ENCODE data around the gene SAXO1.

Gene SAXO1

GRCh38 chr9:19048966-19049916 lies 16.2 kb upstream of the SAXO1 start, which contains the start of gene RRAGA:
TSS of gene RRAGA (plus strand) at chr9:19049427. CDS start at chr9:19049660, 233 bp downstream.
- TF ChIP-seq, protein P1, sequence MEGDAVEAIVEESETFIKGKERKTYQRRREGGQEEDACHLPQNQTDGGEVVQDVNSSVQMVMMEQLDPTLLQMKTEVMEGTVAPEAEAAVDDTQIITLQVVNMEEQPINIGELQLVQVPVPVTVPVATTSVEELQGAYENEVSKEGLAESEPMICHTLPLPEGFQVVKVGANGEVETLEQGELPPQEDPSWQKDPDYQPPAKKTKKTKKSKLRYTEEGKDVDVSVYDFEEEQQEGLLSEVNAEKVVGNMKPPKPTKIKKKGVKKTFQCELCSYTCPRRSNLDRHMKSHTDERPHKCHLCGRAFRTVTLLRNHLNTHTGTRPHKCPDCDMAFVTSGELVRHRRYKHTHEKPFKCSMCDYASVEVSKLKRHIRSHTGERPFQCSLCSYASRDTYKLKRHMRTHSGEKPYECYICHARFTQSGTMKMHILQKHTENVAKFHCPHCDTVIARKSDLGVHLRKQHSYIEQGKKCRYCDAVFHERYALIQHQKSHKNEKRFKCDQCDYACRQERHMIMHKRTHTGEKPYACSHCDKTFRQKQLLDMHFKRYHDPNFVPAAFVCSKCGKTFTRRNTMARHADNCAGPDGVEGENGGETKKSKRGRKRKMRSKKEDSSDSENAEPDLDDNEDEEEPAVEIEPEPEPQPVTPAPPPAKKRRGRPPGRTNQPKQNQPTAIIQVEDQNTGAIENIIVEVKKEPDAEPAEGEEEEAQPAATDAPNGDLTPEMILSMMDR (IDR thresholded peaks at IDR 0.05; ENCODE audit: low read depth, low read length) = peak; percentile 88
- H3K4me3 ChIP-seq (ENCODE audit: low read depth, low read length) = peak within 1 kb of the TSS; percentile 71
- in situ Hi-C loops (cut with HindIII; ENCODE audit: low sequenced_read_pairs) = no loop called here
- peak; percentile 97 for DNase-seq (ENCODE audit: low read depth, low spot score)

GRCh38 chr9:19036611-19037010 lies 3.6 kb upstream of the SAXO1 start:
- in situ Hi-C loops (cut with HindIII; ENCODE audit: low sequenced_read_pairs) = no loop called here
- no peak for DNase-seq (ENCODE audit: low read depth, low spot score)
- TF ChIP-seq, protein P1 (IDR thresholded peaks at IDR 0.05; ENCODE audit: low read depth, low read length) = peak; percentile 28
- no peak overlapping the region for H3K4me3 ChIP-seq (ENCODE audit: low read depth, low read length)

GRCh38 chr9:19032406-19032805 lies 603 bp downstream of the SAXO1 start:
- TF ChIP-seq, protein P1 (IDR thresholded peaks at IDR 0.05; ENCODE audit: low read depth, low read length) = no peak
- in situ Hi-C loops (cut with HindIII; ENCODE audit: low sequenced_read_pairs) = no loop called here
- no peak for DNase-seq (ENCODE audit: low read depth, low spot score)
- H3K4me3 ChIP-seq (ENCODE audit: low read depth, low read length) = no peak overlapping the region

DNA sequence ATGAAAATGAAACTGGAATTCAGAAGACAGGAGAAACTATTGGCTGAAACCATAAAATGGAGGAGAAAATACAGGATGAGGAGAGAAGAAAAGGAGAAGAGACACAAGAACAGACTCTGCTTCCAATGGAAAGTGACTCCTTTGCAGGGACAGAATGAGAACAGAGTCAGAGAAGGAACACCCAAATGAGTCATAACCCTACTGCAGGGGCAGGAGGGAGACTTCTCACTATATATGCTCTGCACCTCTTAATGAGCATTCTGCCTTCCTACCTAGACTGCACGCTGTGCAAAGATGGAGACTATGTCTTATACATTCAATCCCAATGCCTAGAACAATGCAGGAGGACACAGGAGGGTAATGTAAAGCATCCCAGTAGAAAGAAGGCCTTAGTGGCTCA lies 2.1 kb downstream of the SAXO1 start:
- TF ChIP-seq, protein P1 (IDR thresholded peaks at IDR 0.05; ENCODE audit: low read depth, low read length) = no peak
- no peak for DNase-seq (ENCODE audit: low read depth, low spot score)
- in situ Hi-C loops (cut with HindIII; ENCODE audit: low sequenced_read_pairs) = no loop called here
- H3K4me3 ChIP-seq (ENCODE audit: low read depth, low read length) = no peak overlapping the region

GRCh38 chr9:19028835-19029451 lies 4.1 kb downstream of the SAXO1 start:
- peak; percentile 75 for DNase-seq (ENCODE audit: low read depth, low spot score)
- H3K4me3 ChIP-seq (ENCODE audit: low read depth, low read length) = no peak overlapping the region
- in situ Hi-C loops (cut with HindIII; ENCODE audit: low sequenced_read_pairs) = no loop called here
- TF ChIP-seq, protein P1 (IDR thresholded peaks at IDR 0.05; ENCODE audit: low read depth, low read length) = peak; percentile 54

DNA sequence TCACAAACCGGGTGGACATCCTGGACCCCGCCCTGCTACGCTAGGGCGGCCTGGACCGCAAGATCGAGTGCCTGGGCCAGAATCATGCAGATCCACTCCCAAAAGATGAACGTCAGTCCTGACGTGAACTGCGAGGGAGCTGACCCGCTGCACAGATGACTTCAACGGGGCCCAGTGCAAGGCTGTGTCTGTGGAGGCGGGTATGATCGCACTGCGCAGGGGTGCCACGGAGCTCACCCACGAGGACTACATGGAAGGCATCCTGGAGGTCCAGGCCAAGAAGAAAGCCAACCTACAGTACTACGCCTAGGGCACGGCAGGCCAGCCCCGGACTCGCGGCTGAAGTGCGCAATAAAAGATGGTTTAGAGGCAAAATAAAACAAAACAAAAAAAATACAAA lies 5.2 kb downstream of the SAXO1 start:
- no peak for DNase-seq (ENCODE audit: low read depth, low spot score)
- in situ Hi-C loops (cut with HindIII; ENCODE audit: low sequenced_read_pairs) = no loop called here
- no peak overlapping the region for H3K4me3 ChIP-seq (ENCODE audit: low read depth, low read length)

More for the DNA sequence above, 5.2 kb downstream of the SAXO1 start:
- TF ChIP-seq, protein P1 (IDR thresholded peaks at IDR 0.05; ENCODE audit: low read depth, low read length) = no peak

All from astrocyte of the spinal cord (primary cell).